UCSD-AML1 (cell line): Measurements from ENCODE around the gene FOXN4.
"Not testable (repeated sequence)": the region's sequence is repeated elsewhere in the genome, so short reads cannot be mapped to it uniquely, and the experiment has no call there.

Experiments
- DNase-seq: peaks from one replicate; lab custom pipeline; 2025; ENCODE audit not compliant: unreplicated experiment; lab: John Stamatoyannopoulos, UW

Gene FOXN4

GRCh38 chr12:109308534-109309380 lies at the start of gene FOXN4:
FOXN4 (minus strand) TSS chr12:109309284; CDS start chr12:109308321, 963 bp downstream.
- DNase-seq = no peak

GRCh38 chr12:109358154-109358869 lies 49.2 kb upstream of the FOXN4 start:
- DNase-seq = no peak

- no peak for DNase-seq
Measured at GRCh38 chr12:109357032-109357431, 47.9 kb upstream of the FOXN4 start.

- DNase-seq = no peak
Measured at GRCh38 chr12:109356577-109356976, 47.5 kb upstream of the FOXN4 start.

GRCh38 chr12:109352184-109352583 lies 43.1 kb upstream of the FOXN4 start:
- no peak for DNase-seq

- DNase-seq = no peak
Measured at GRCh38 chr12:109347589-109347988, 38.5 kb upstream of the FOXN4 start, which contains the start of gene MYO1H. MYO1H (plus strand) TSS chr12:109347900; CDS start chr12:109347961, 61 bp downstream.

- no peak for DNase-seq
Measured at GRCh38 chr12:109346920-109347319, 37.8 kb upstream of the FOXN4 start.

- DNase-seq = no peak
Measured at GRCh38 chr12:109345428-109345827, 36.3 kb upstream of the FOXN4 start.

- no peak for DNase-seq
Measured at GRCh38 chr12:109343677-109344076, 34.6 kb upstream of the FOXN4 start.

GRCh38 chr12:109336593-109336992 lies 27.5 kb upstream of the FOXN4 start:
- DNase-seq = no peak

GRCh38 chr12:109334887-109335286 lies 25.8 kb upstream of the FOXN4 start:
- DNase-seq = no peak

- DNase-seq = no peak
Measured at GRCh38 chr12:109331301-109331952, 22.3 kb upstream of the FOXN4 start.

- DNase-seq = no peak
Measured at GRCh38 chr12:109330282-109331230, 21.5 kb upstream of the FOXN4 start.

GRCh38 chr12:109329686-109330085 lies 20.6 kb upstream of the FOXN4 start:
- no peak for DNase-seq

GRCh38 chr12:109329003-109329402 lies 19.9 kb upstream of the FOXN4 start:
- DNase-seq = no peak

GRCh38 chr12:109321294-109321693 lies 12.2 kb upstream of the FOXN4 start:
- not testable (repeated sequence) for DNase-seq

- DNase-seq = no peak
Measured at GRCh38 chr12:109310247-109311125, 1.4 kb upstream of the FOXN4 start.

GRCh38 chr12:109309381-109310246 lies 530 bp upstream of the FOXN4 start:
- DNase-seq = no peak

GRCh38 chr12:109307051-109307450 lies 2.0 kb downstream of the FOXN4 start:
- DNase-seq = peak; percentile 22
